GM19099 (cell line): ENCODE measurements around the gene CA10.

Source experiments
- POLR2A ChIP-seq: IDR thresholded peaks from 3 replicates; pipeline ENCODE4 v1.6.1; 2011; ENCODE audit warnings: low read depth; ENCODE audit not compliant: insufficient read length; ENCODE audit errors: extremely low read depth

The CA10 gene

GRCh38 chr17:51807460-51807859 is 351.1 kb downstream of the CA10 start:
- TF ChIP-seq POLR2A = no peak

GRCh38 chr17:51805765-51806164 is 352.7 kb downstream of the CA10 start:
- TF ChIP-seq POLR2A = no peak

- no peak for TF ChIP-seq POLR2A
These were observed 353.3 kb downstream of the CA10 start for GRCh38 chr17:51805185-51805584.

- no peak for TF ChIP-seq POLR2A
These were observed 355.4 kb downstream of the CA10 start for GRCh38 chr17:51803161-51803560.

GRCh38 chr17:51802544-51802943 is 356.0 kb downstream of the CA10 start:
- TF ChIP-seq POLR2A = no peak

- TF ChIP-seq POLR2A = no peak
These were observed 356.9 kb downstream of the CA10 start for GRCh38 chr17:51801626-51802025.

GRCh38 chr17:51799981-51800380 is 358.5 kb downstream of the CA10 start:
- no peak for TF ChIP-seq POLR2A

GRCh38 chr17:51799240-51799639 is 359.3 kb downstream of the CA10 start:
- no peak for TF ChIP-seq POLR2A

GRCh38 chr17:51797150-51797549 is 361.4 kb downstream of the CA10 start:
- TF ChIP-seq POLR2A = no peak

- no peak for TF ChIP-seq POLR2A
These were observed 362.5 kb downstream of the CA10 start for GRCh38 chr17:51796026-51796425.

GRCh38 chr17:51795401-51795800 is 363.1 kb downstream of the CA10 start:
- TF ChIP-seq POLR2A = no peak

- no peak for TF ChIP-seq POLR2A
These were observed 364.0 kb downstream of the CA10 start for GRCh38 chr17:51794466-51794865.

- TF ChIP-seq POLR2A = no peak
These were observed 364.8 kb downstream of the CA10 start for GRCh38 chr17:51793686-51794085.

GRCh38 chr17:51778842-51779241 is 379.7 kb downstream of the CA10 start:
- no peak for TF ChIP-seq POLR2A

GRCh38 chr17:51770027-51770759 is 388.3 kb downstream of the CA10 start:
- TF ChIP-seq POLR2A = no peak

- TF ChIP-seq POLR2A = no peak
These were observed 389.3 kb downstream of the CA10 start for GRCh38 chr17:51769231-51769630.

GRCh38 chr17:51768706-51769105 is 389.8 kb downstream of the CA10 start:
- TF ChIP-seq POLR2A = no peak

GRCh38 chr17:51767287-51767686 is 391.2 kb downstream of the CA10 start:
- no peak for TF ChIP-seq POLR2A
